Common myeloid progenitor, CD34-positive (primary cell): ENCODE data around the gene BACH2.
"Not testable (repeated sequence)": the region's sequence is repeated elsewhere in the genome, so short reads cannot be mapped to it uniquely, and the experiment has no call there.

Source experiments
- CTCF ChIA-PET: fragments of 350-600 bp; sonication (Branson Sonifier 250); formaldehyde crosslinking; loops from one replicate; lab custom pipeline; 2021; ENCODE audit warnings: antibody characterized with exemption; lab: Charles Lee
- POLR2A ChIA-PET: fragments of 350-600 bp; sonication (Branson Sonifier 250); formaldehyde crosslinking; loops from one replicate; lab custom pipeline; 2021; ENCODE audit warnings: antibody characterized with exemption; lab: Charles Lee
- DNase-seq, 3 donors: peaks; one replicate each; pipeline versions ENCODE4 v3.0.0 to v3.0.0-alpha.2; 2013
- H3K27ac ChIP-seq, 2 experiments: 1 replicate in 1 of 2; 2 replicates in 1 of 2; pipeline ENCODE4 v1.7.0; 2013; ENCODE audit warnings: inconsistent platforms in 2 of 2, low read length in 2 of 2, mild to moderate bottlenecking in 2 of 2, low read depth in 1 of 2, moderate library complexity in 1 of 2; ENCODE audit not compliant: severe bottlenecking in 2 of 2, insufficient read depth in 1 of 2, poor library complexity in 1 of 2
- H3K27me3 ChIP-seq, 5 experiments: replicated peaks in 2 of 5; 1 replicate in 3 of 5; 2 replicates in 2 of 5; pipeline versions ENCODE4 v1.6.1 to v1.7.0; 2013; ENCODE audit warnings: low read length in 4 of 5, mild to moderate bottlenecking in 2 of 5, moderate library complexity in 2 of 5, inconsistent platforms in 1 of 5; ENCODE audit not compliant: insufficient read depth in 5 of 5, control insufficient read depth in 4 of 5
- H3K36me3 ChIP-seq, 4 experiments: 1 replicate in 2 of 4; 2 replicates in 2 of 4; pipeline versions ENCODE4 v1.6.1 to v1.7.0; 2013; ENCODE audit warnings: low read length in 3 of 4, control low read depth in 1 of 4, mild to moderate bottlenecking in 1 of 4; ENCODE audit not compliant: control insufficient read depth in 4 of 4, insufficient read depth in 4 of 4
- H3K4me1 ChIP-seq, 4 experiments: 1 replicate in 3 of 4; 2 replicates in 1 of 4; pipeline versions ENCODE4 v1.6.1 to v1.7.1; 2013; ENCODE audit warnings: low read length in 3 of 4, mild to moderate bottlenecking in 3 of 4, control low read depth in 1 of 4, inconsistent platforms in 1 of 4, moderate library complexity in 1 of 4; ENCODE audit not compliant: control insufficient read depth in 4 of 4, insufficient read depth in 4 of 4; ENCODE audit errors: control extremely low read depth in 1 of 4
- H3K4me3 ChIP-seq, 7 experiments: 1 replicate in 4 of 7; 2 replicates in 3 of 7; pipeline versions ENCODE4 v1.5.1 to v1.7.0; 2013; ENCODE audit warnings: mild to moderate bottlenecking in 7 of 7, low read length in 6 of 7, moderate library complexity in 6 of 7, inconsistent platforms in 2 of 7, low read depth in 2 of 7, control low read depth in 1 of 7; ENCODE audit not compliant: insufficient read depth in 4 of 7, control insufficient read depth in 1 of 7; ENCODE audit errors: extremely low read depth in 1 of 7
- H3K9me3 ChIP-seq, 5 experiments: 1 replicate in 4 of 5; 2 replicates in 1 of 5; pipeline versions ENCODE4 v1.6.1 to v1.7.1; 2013; ENCODE audit warnings: low read length in 4 of 5, mild to moderate bottlenecking in 2 of 5, inconsistent platforms in 1 of 5, low read depth in 1 of 5, moderate library complexity in 1 of 5; ENCODE audit not compliant: control insufficient read depth in 4 of 5, insufficient read depth in 2 of 5; ENCODE audit errors: control extremely low read depth in 1 of 5
- WGBS: methylation state at CpG from one replicate; pipeline ENCODE4 v1.1.5; 2013; ENCODE audit not compliant: insufficient coverage; 5-methylcytosine and 5-hydroxymethylcytosine counted together

The BACH2 gene

DNA sequence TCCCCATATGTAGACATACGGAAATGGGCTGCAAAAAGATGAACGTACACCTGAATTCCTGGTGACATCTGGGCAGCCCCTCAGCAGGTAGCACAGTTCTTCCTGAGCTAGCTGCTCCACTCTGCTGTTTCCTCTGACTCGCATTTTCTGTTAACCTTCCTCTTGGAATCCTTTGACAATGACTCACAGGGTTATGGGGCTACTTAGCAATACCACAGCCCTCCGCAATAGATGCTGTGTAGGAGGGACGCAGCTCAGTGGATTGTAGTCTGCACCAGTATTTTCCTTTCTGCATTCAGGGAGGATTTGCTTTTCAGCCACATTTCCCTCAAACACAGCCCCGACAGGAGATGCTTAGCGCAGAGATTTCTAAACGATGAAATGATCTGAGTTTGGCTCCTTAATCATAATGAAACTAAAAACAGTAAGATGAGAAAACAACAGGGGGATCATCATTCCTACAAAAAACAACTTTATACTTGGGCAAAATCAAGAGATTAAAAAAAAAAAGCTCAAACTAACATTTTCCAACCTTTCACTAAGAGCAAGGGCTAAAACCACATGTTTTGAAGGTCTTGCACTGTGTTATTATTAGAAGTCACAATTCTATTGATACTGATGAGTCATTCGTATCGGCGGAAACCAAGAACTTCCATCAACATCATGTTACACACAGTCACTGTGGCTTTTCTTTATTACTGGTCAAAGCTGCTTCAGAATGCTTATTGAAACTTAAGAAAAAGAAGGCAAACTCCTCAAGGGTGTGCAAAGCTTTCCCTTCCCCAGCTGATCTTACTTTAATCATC is 12.2 kb downstream of the BACH2 start:
- CTCF ChIA-PET: interaction anchor here (0.8 to 4.1 kb wide), 12 partner anchors 11 to 344 kb away, joined by 3 to 18 read pairs (median 4); no protein-coding TSS in a partner anchor
- 16% methylated on average over 5 of the region's 11 CpGs for whole genome bisulfite sequencing
- peaks cover 20 to 38% (median 29%) of the 10 kb centered on the region in 4 experiments for H3K4me1 ChIP-seq
- H3K27me3 ChIP-seq: no peaks in the 10 kb centered on the region
- peak overlapping the region in 6 of 7 experiments; percentile 44 to 79 (median 60) for H3K4me3 ChIP-seq
- H3K9me3 ChIP-seq: peaks cover 0 to 3% (median 0%) of the 10 kb centered on the region in 5 experiments
- peak; percentile 71 to 91 (median 85) for DNase-seq
- H3K27ac ChIP-seq: peak overlapping the region; percentile 47 to 48
- POLR2A ChIA-PET: interaction anchor here (0.6 to 1.7 kb wide), 2 partner anchors 11 to 105 kb away, joined by 3 to 4 read pairs; no protein-coding TSS in a partner anchor
- no peaks in the 10 kb centered on the region for H3K36me3 ChIP-seq

DNA sequence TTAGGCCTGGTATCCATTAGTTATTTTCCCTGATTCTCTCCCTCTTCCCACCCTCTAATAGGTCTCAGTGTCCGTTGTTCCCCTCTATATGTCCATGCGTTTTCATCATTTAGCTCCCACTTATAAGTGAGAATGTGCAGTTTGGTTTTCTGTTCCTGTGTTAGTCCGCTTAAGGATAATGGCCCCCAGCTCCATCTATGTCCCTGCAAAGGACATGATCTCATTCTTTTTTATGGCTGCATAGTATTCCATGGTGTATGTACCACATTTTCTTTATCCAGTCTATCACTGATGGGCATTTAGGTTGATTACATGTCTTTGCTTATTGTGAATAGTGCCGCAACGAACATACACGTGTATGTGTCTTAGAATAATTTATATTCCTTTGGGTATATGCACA is 14.4 kb downstream of the BACH2 start:
- H3K36me3 ChIP-seq, H3K27ac ChIP-seq, POLR2A ChIA-PET, CTCF ChIA-PET, DNase-seq, H3K9me3 ChIP-seq, H3K4me3 ChIP-seq, H3K27me3 ChIP-seq: not testable (repeated sequence)
- peaks cover 20 to 33% (median 27%) of the 10 kb centered on the region in 4 experiments for H3K4me1 ChIP-seq
- WGBS: 100% methylated on average over 1 of the region's 6 CpGs

DNA sequence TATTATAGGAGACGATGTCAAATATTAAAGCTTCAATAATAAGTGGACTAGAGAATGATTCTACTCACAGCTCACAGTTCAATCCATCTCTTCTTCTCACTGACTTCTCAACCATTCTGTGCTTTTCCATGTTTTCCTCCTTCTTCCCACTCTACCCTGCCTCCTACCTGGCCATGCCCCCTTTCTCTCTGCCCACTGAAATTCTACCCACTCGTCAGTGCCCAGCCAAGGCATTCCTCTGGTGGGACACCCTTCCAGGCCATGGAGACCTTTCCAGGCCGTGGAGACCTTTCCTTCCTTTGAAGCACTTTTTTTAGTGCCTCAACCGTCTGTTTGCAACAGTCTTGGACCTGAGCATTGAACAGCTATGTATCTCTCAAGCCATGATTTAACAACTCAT is 18.5 kb downstream of the BACH2 start:
- ChIA-PET POLR2A (no interaction called here), CTCF (interaction anchor here (1.1 to 2.4 kb wide), 3 partner anchors 11 to 298 kb away, joined by 3 to 5 read pairs (median 3); no protein-coding TSS in a partner anchor)
- no peaks in the 10 kb centered on the region for H3K36me3 ChIP-seq
- DNase-seq: no peak
- H3K27ac ChIP-seq: no peak overlapping the region
- H3K4me3 ChIP-seq: no peak overlapping the region
- H3K9me3 ChIP-seq: no peaks in the 10 kb centered on the region
- WGBS: 95% methylated on average over 3 of the region's 4 CpGs
- peaks cover 0 to 14% (median 0%) of the 10 kb centered on the region in 4 experiments for H3K4me1 ChIP-seq
- no peaks in the 10 kb centered on the region for H3K27me3 ChIP-seq

DNA sequence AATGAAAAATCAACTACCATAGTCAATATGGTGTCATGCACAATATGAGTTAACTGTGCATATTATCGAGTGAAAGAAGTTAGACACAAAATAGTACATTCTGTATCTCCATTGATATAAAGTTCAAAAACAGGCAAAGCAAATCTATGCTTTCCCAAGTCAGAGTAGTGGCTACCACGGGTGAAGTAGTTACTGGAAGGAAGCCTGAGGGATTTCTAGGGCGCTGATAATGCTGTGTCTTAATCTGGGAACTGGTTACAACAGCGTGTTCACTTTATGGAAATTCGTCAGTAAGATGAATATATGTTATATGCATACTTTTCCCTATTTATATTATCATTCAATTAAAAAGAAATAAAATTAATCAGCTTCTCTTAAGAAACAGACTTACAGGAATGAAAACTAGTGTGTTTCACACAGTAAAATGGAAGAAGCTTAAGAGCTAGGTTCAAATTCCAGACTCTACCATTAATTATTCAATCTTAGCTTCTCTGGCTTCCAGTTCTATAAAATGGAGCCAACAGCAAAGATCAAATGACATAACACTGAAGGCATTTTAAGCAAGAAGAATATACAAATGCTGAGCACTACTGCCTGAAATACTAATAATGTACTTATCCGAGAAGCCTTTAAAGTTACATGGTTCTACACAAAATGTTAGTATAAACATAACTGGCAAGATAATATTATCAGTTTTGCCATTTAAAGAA is 19.2 kb downstream of the BACH2 start:
- no peaks in the 10 kb centered on the region for H3K27me3 ChIP-seq
- H3K36me3 ChIP-seq: no peaks in the 10 kb centered on the region
- no peak for DNase-seq
- H3K4me1 ChIP-seq: peaks cover 0 to 14% (median 0%) of the 10 kb centered on the region in 4 experiments
- POLR2A ChIA-PET: no interaction called here
- CTCF ChIA-PET: interaction anchor here (1.1 to 2.4 kb wide), 3 partner anchors 12 to 298 kb away, joined by 3 to 5 read pairs (median 3); no protein-coding TSS in a partner anchor
- H3K9me3 ChIP-seq: no peaks in the 10 kb centered on the region
- no peak overlapping the region for H3K4me3 ChIP-seq
- WGBS: no CpG with 5 or more reads among the region's 6 CpGs
- no peak overlapping the region for H3K27ac ChIP-seq

DNA sequence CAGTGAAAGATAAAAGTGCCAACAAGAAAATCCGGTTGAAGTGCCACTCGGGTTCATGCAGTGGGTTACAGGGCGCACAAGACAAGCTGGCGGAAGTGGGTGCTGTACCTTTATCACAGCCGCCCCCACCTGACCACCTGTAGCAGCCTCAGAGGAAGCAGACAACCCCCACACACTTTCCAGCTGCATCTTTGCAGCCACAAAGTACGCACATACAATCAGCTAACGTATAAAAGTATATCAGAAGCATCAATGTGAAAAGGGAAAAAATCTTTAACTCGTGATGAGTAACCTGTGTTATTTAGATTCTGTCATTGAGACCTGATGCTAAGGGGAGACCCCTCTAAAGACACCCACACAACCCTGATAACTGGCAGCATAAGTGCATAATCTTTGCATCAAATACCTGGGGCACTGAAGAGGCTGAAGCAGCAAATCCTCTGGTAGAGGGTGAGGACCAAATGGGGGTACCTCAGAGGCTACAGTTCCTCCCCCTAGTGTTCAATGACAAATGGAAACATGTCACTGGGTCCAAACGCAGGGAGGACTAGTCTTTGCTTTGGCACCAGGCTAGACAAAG is 22.1 kb downstream of the BACH2 start:
- Histone ChIP-seq H3K4me1 (peaks cover 0 to 17% (median 4%) of the 10 kb centered on the region in 4 experiments), H3K9me3 (no peaks in the 10 kb centered on the region), H3K36me3 (no peaks in the 10 kb centered on the region), H3K27me3 (no peaks in the 10 kb centered on the region), H3K4me3 (no peak overlapping the region), H3K27ac (no peak overlapping the region)
- POLR2A ChIA-PET: no interaction called here
- 83% methylated on average over 5 of the region's 9 CpGs for WGBS
- CTCF ChIA-PET: interaction anchor here (1.1 to 2.7 kb wide), 6 partner anchors 10 to 338 kb away, joined by 3 to 18 read pairs (median 5); no protein-coding TSS in a partner anchor
- DNase-seq: peak in 2 of 3 donors; percentile 59 to 70

DNA sequence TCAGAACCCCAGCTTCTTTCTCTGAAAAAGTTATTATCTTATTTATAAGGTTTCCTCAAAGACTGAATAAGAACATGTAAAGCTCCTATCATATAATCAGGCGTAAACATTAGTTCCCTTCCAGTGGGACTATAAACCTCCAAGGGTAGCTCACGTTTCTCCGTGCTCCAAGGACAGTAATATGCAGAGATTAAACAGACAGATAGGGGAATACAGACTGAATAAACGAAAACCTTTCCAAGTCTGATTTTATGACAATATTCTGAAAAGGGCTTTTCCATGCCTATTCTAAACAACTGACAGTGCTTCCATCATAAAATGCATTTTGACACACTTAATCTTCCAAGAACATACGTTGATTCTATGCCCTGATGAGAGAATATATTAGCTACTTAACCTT is 22.8 kb downstream of the BACH2 start:
- Histone ChIP-seq H3K9me3 (no peaks in the 10 kb centered on the region), H3K27ac (no peak overlapping the region), H3K27me3 (no peaks in the 10 kb centered on the region), H3K36me3 (no peaks in the 10 kb centered on the region), H3K4me1 (peaks cover 0 to 17% (median 4%) of the 10 kb centered on the region in 4 experiments), H3K4me3 (no peak overlapping the region)
- ChIA-PET CTCF (interaction anchor here (0.7 to 2.8 kb wide), 11 partner anchors 9 to 337 kb away, joined by 3 to 18 read pairs (median 5); partner anchors contain the start of gene BACH2), POLR2A (no interaction called here)
- no peak for DNase-seq
- 100% methylated on average over 2 of the region's 5 CpGs for WGBS
